HepG2 (cell line): ENCODE results near the gene TUBE1. TPM values are rescaled to one million over a fixed set of nuclear protein-coding genes. Genes with fewer than 3 reads are reported as not detected.

ENCODE experiments used
- ATAC-seq: fragments of 200-7000 bp; cut with Tn5 transposase; 3 replicates; pipeline ENCODE4 v1.9.1; 2020; ENCODE audit warnings: mild to moderate bottlenecking, moderate library complexity
- BruUV-seq: library from RNA; stranded (reverse); fragments of 400-500 nt; replicated peaks from 2 replicates; lab custom pipeline; 2021; lab: Mats Ljungman, UMichigan
- CTCF ChIA-PET: fragments of 300-600 bp; formaldehyde crosslinking; extraction: SDS; loops from one replicate; lab custom pipeline; 2021; ENCODE audit warnings: low total read pairs, inconsistent platforms, low intra/inter-chr PET ratio; lab: Yijun Ruan, JAX
- POLR2A ChIA-PET: fragments of 350-600 bp; sonication (Branson Sonifier 250); formaldehyde crosslinking; loops from one replicate; lab custom pipeline; 2020; ENCODE audit warnings: antibody characterized with exemption, inconsistent platforms; lab: Yijun Ruan, JAX
- DNase-seq: peaks from one replicate; pipeline ENCODE4 v3.0.0-alpha.2; 2015; ENCODE audit warnings: low spot score
- FAIRE-seq: peaks from 3 replicates; lab custom pipeline; 2011; peaks lifted over from hg19 to GRCh38; lab: Jason Lieb, UNC
- H2AFZ ChIP-seq: one replicate; pipeline ENCODE4 v1.6.1; 2011; ENCODE audit warnings: low read length, inconsistent platforms
- H3K27ac ChIP-seq: fragments of 300-600 bp; 3 replicates; pipeline ENCODE4 v1.8.0; 2011; ENCODE audit warnings: mixed run types, mild to moderate bottlenecking, mixed read lengths, low read length, inconsistent platforms; ENCODE audit not compliant: insufficient read depth; ENCODE audit errors: extremely low read length
- H3K27me3 ChIP-seq, 2 experiments: fragments of 200-600 bp in 1 of 2; 2 replicates in 1 of 2; 3 replicates in 1 of 2; pipeline versions ENCODE4 v1.6.0 to v1.8.0; 2011; ENCODE audit warnings: low read length in 2 of 2, mild to moderate bottlenecking in 2 of 2, moderate library complexity in 2 of 2, inconsistent platforms in 1 of 2; ENCODE audit not compliant: insufficient read depth in 2 of 2, control insufficient read depth in 1 of 2
- H3K36me3 ChIP-seq, 2 experiments: fragments of 200-600 bp in 1 of 2; replicated peaks in 1 of 2; 2 replicates in 1 of 2; 3 replicates in 1 of 2; pipeline versions ENCODE4 v1.5.1 to v1.8.0; 2011; ENCODE audit warnings: low read length in 2 of 2, inconsistent platforms in 1 of 2; ENCODE audit not compliant: insufficient read depth in 2 of 2, control insufficient read depth in 1 of 2
- H3K4me1 ChIP-seq: 2 replicates; pipeline ENCODE4 v1.5.1; 2012; ENCODE audit warnings: low read length, inconsistent platforms; ENCODE audit not compliant: insufficient read depth
- H3K4me2 ChIP-seq: 2 replicates; pipeline ENCODE4 v1.6.0; 2011; ENCODE audit warnings: low read depth, low read length, inconsistent platforms
- H3K4me3 ChIP-seq, 3 experiments: fragments of 200-600 bp in 1 of 3; sonication (generic), shearing (Covaris generic) in 1 of 3; replicated peaks in 1 of 3; 2 replicates each; pipeline ENCODE4 v1.5.1; 2011 to 2016; ENCODE audit warnings: low read length in 3 of 3, inconsistent platforms in 2 of 3, low read depth in 2 of 3, mild to moderate bottlenecking in 2 of 3, control low read depth in 1 of 3, mixed read lengths in 1 of 3; ENCODE audit not compliant: insufficient read depth in 1 of 3
- H3K79me2 ChIP-seq: one replicate; pipeline ENCODE4 v1.6.1; 2011; ENCODE audit warnings: low read length, inconsistent platforms; ENCODE audit not compliant: insufficient read depth
- H3K9ac ChIP-seq: 2 replicates; pipeline ENCODE4 v1.6.0; 2011; ENCODE audit warnings: mild to moderate bottlenecking, low read depth, low read length, inconsistent platforms; ENCODE audit not compliant: insufficient read depth
- H3K9me3 ChIP-seq: 2 replicates; pipeline ENCODE4 v1.5.1; 2012; ENCODE audit warnings: mild to moderate bottlenecking, low read length
- H4K20me1 ChIP-seq: 2 replicates; pipeline ENCODE4 v1.6.0; 2011; ENCODE audit warnings: inconsistent platforms, mild to moderate bottlenecking, low read length, moderate library complexity; ENCODE audit not compliant: insufficient read depth
- CBX1 ChIP-seq: IDR thresholded peaks from one replicate; pipeline ENCODE4 v1.6.1; 2016; ENCODE audit warnings: antibody characterized with exemption, low read depth
- CCDC6 ChIP-seq: sonication (generic); formaldehyde crosslinking; IDR thresholded peaks from 2 replicates; pipeline ENCODE4 v1.8.1; 2022; ENCODE audit warnings: mild to moderate bottlenecking, missing genetic modification reagents, moderate library complexity
- ETV6 ChIP-seq: sonication (generic); formaldehyde crosslinking; conservative IDR thresholded peaks from 2 replicates; pipeline ENCODE4 v1.4.0; 2020; ENCODE audit warnings: missing genetic modification reagents
- FOXO1 ChIP-seq: sonication (generic); formaldehyde crosslinking; IDR thresholded peaks from 2 replicates; pipeline ENCODE4 v1.4.0; 2020; ENCODE audit warnings: missing genetic modification reagents
- GLI4 ChIP-seq: sonication (generic); formaldehyde crosslinking; IDR thresholded peaks from 2 replicates; pipeline ENCODE4 v1.5.1; 2020; ENCODE audit warnings: missing genetic modification reagents, mild to moderate bottlenecking, moderate library complexity, borderline replicate concordance
- HMG20B ChIP-seq: conservative IDR thresholded peaks from 2 replicates; pipeline ENCODE4 v1.6.1; 2016; ENCODE audit warnings: missing genetic modification reagents, missing compliant biosample characterization
- HOXA9 ChIP-seq: sonication (generic); formaldehyde crosslinking; IDR thresholded peaks from 2 replicates; pipeline ENCODE4 v1.8.1; 2022; ENCODE audit warnings: missing genetic modification reagents, mild to moderate bottlenecking, moderate library complexity, borderline replicate concordance
- MED8 ChIP-seq: sonication (generic); formaldehyde crosslinking; IDR thresholded peaks from 2 replicates; pipeline ENCODE4 v1.8.1; 2023; ENCODE audit warnings: mild to moderate bottlenecking, missing genetic modification reagents; ENCODE audit not compliant: insufficient replicate concordance
- NCOA5 ChIP-seq: sonication (generic); formaldehyde crosslinking; IDR thresholded peaks from 2 replicates; pipeline ENCODE4 v1.4.0; 2020; ENCODE audit warnings: missing genetic modification reagents
- RFXANK ChIP-seq: IDR thresholded peaks from 2 replicates; pipeline ENCODE4 v1.6.1; 2016
- SALL1 ChIP-seq: sonication (generic); formaldehyde crosslinking; IDR thresholded peaks from 2 replicates; pipeline ENCODE4 v1.8.0; 2022; ENCODE audit warnings: mild to moderate bottlenecking, missing genetic modification reagents
- SNAI1 ChIP-seq: sonication (generic); formaldehyde crosslinking; IDR thresholded peaks from 2 replicates; pipeline ENCODE4 v1.5.0; 2020; ENCODE audit warnings: mild to moderate bottlenecking, missing genetic modification reagents, borderline replicate concordance
- SP2 ChIP-seq: sonication (generic); formaldehyde crosslinking; IDR thresholded peaks from 2 replicates; pipeline ENCODE4 v1.5.1; 2020; ENCODE audit warnings: mild to moderate bottlenecking, missing genetic modification reagents
- TGIF2 ChIP-seq: IDR thresholded peaks from 2 replicates; pipeline ENCODE4 v1.6.1; 2016; ENCODE audit warnings: control low read depth, missing compliant biosample characterization
- YEATS4 ChIP-seq: sonication (generic); formaldehyde crosslinking; IDR thresholded peaks from 2 replicates; pipeline ENCODE4 v1.4.0; 2020; ENCODE audit warnings: missing genetic modification reagents, borderline replicate concordance
- ZNF260 ChIP-seq: sonication (generic); formaldehyde crosslinking; IDR thresholded peaks from 2 replicates; pipeline ENCODE4 v1.4.0; 2020; ENCODE audit warnings: missing genetic modification reagents, low read depth, mild to moderate bottlenecking, borderline replicate concordance
- ZNF331 ChIP-seq: sonication (generic); formaldehyde crosslinking; IDR thresholded peaks from 2 replicates; pipeline ENCODE4 v1.4.0; 2020; ENCODE audit warnings: missing genetic modification reagents
- WGBS: methylation state at CpG from one replicate; pipeline ENCODE4 v1.1.6; 2017; ENCODE audit warnings: low lambda C conversion rate; 5-methylcytosine and 5-hydroxymethylcytosine counted together
- in situ Hi-C: cut with HindIII; loops from 2 replicates; pipeline ENCODE4 v1.10.0; 2017; ENCODE audit warnings: low pct_unique_long_range_greater_than_20kb; ENCODE audit not compliant: extremely low pct_ligation_motif_present
- intact Hi-C: fragments of 100-400 bp; cut with micrococcal nuclease; formaldehyde crosslinking; loops from one replicate; pipeline ENCODE4 v1.10.0; 2022; ENCODE audit not compliant: unreplicated experiment
- polyA plus RNA-seq, 8 experiments: library from polyadenylated mRNA; depleted of rRNA in 3 of 8; stranded (reverse) in 7 of 8; unstranded in 1 of 8; fragments of >200 nt; fragmentation: Illumina TruSeq in 4 of 8; extraction: Trizol in 4 of 8; gene quantifications; 2 replicates each; pipeline versions ENCODE4 v1.2.1 to v1.2.3, GENCODE V29; 2011 to 2016; ENCODE audit warnings: low read depth in 4 of 8, missing spikeins in 1 of 8, mixed read lengths in 1 of 8; ENCODE audit not compliant: insufficient read depth in 1 of 8
- total RNA-seq, 5 experiments: library from RNA; depleted of rRNA; stranded (reverse); fragments of >200 nt; fragmentation: Illumina TruSeq; extraction: Trizol; gene quantifications; 2 replicates each; pipeline ENCODE4 v1.2.3, GENCODE V29; 2016; ENCODE audit warnings: low read depth in 1 of 5
- TF ChIP-seq, protein P1 (sequence below): sonication (generic); formaldehyde crosslinking; IDR thresholded peaks from 2 replicates; pipeline ENCODE4 v1.5.0; 2020; ENCODE audit warnings: missing genetic modification reagents, mild to moderate bottlenecking, borderline replicate concordance
- TF ChIP-seq, protein P2 (sequence below): sonication (generic); formaldehyde crosslinking; conservative IDR thresholded peaks from 2 replicates; pipeline ENCODE4 v1.8.1; 2023; ENCODE audit warnings: missing genetic modification reagents

Gene TUBE1
- total and polyA plus RNA-seq, 2 of the 13 experiments (the other 11 are each of a cell fraction or from before 2014, with no cell fraction given) = 17.3 to 22.6 TPM

DNA sequence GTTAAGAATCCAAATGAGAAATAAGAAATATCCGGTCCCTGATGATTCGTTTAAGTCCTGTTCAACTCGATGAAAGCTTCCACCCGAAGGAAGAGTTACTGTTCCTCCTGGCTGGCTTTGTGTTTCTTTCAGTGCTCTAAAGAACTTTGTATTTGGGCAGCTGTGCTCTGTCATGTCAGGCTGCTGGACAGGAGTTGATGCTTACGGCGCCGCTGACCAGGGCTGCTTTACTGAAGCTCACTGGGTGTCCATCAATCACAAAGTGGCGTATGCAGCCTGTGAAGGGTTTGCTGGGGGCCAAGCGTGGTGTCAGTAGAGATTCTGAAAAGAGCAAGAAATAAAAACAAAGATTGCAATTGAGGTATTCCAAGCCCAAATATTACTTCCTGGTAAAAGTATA, 22.0 kb upstream of the TUBE1 start:
- 58% methylated on average over 9 of the region's 9 CpGs for WGBS
- POLR2A ChIA-PET = no interaction called here
- intact Hi-C loops = no loop called here

More for the DNA sequence above, 22.0 kb upstream of the TUBE1 start:
- Histone ChIP-seq H3K36me3 (no peaks in the 10 kb centered on the region), H3K9me3 (no peaks in the 10 kb centered on the region), H3K4me1 (no peaks in the 10 kb centered on the region), H4K20me1 (no peaks in the 10 kb centered on the region), H3K27ac (no peak overlapping the region), H3K4me3 (no peak overlapping the region), H3K4me2 (no peak overlapping the region), H3K79me2 (no peaks in the 10 kb centered on the region)
- CTCF ChIA-PET = no interaction called here
- ATAC-seq = no peak
- no TSS peak for BruUV-seq
- TF ChIP-seq SALL1 (CRISPR knock-in tag) (no peak), NCOA5 (CRISPR knock-in tag) (no peak), FOXO1 (CRISPR knock-in tag) (no peak), MED8 (CRISPR knock-in tag) (no peak), TGIF2 (CRISPR knock-in tag) (no peak), HMG20B (CRISPR knock-in tag) (no peak), ZNF331 (no peak), SP2 (CRISPR knock-in tag) (no peak), ETV6 (no peak), CCDC6 (CRISPR knock-in tag) (no peak), YEATS4 (no peak), GLI4 (CRISPR knock-in tag) (no peak), CBX1 (no peak), SNAI1 (CRISPR knock-in tag) (no peak), RFXANK (CRISPR knock-in tag) (no peak), HOXA9 (CRISPR knock-in tag) (no peak), ZNF260 (CRISPR knock-in tag) (no peak)
- TF ChIP-seq, protein P1, sequence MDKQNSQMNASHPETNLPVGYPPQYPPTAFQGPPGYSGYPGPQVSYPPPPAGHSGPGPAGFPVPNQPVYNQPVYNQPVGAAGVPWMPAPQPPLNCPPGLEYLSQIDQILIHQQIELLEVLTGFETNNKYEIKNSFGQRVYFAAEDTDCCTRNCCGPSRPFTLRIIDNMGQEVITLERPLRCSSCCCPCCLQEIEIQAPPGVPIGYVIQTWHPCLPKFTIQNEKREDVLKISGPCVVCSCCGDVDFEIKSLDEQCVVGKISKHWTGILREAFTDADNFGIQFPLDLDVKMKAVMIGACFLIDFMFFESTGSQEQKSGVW = no peak
- TF ChIP-seq, protein P2, sequence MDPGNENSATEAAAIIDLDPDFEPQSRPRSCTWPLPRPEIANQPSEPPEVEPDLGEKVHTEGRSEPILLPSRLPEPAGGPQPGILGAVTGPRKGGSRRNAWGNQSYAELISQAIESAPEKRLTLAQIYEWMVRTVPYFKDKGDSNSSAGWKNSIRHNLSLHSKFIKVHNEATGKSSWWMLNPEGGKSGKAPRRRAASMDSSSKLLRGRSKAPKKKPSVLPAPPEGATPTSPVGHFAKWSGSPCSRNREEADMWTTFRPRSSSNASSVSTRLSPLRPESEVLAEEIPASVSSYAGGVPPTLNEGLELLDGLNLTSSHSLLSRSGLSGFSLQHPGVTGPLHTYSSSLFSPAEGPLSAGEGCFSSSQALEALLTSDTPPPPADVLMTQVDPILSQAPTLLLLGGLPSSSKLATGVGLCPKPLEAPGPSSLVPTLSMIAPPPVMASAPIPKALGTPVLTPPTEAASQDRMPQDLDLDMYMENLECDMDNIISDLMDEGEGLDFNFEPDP (CRISPR knock-in tag) = no peak
- TF ChIP-seq, all 625 proteins: peak for 0
- no peaks in the 10 kb centered on the region; a peak in 1 of 5 replicates for H3K27me3 ChIP-seq
- FAIRE-seq = no peak
- no peak for DNase-seq
- no peak overlapping the region for H2AFZ ChIP-seq
- no peak overlapping the region for H3K9ac ChIP-seq
- in situ Hi-C loops = no loop called here
